Choroid plexus epithelial cell (primary cell): ENCODE measurements around the gene ZNF101.
"Not testable (repeated sequence)": the region's sequence is repeated elsewhere in the genome, so short reads cannot be mapped to it uniquely, and the experiment has no call there.

Experiments
- DNase-seq: peaks from one replicate; pipeline ENCODE4 v3.0.0-alpha.2; 2010; ENCODE audit warnings: low read depth
- H3K4me3 ChIP-seq: 2 replicates; pipeline ENCODE4 v1.5.1; 2011; ENCODE audit warnings: low read depth, mild to moderate bottlenecking, control low read depth, low read length, moderate library complexity
- CTCF ChIP-seq: conservative IDR thresholded peaks from 2 replicates; pipeline ENCODE4 v1.5.1; 2011; ENCODE audit warnings: low read depth, mild to moderate bottlenecking, control low read depth, inconsistent platforms, low read length, moderate library complexity

Gene ZNF101

DNA sequence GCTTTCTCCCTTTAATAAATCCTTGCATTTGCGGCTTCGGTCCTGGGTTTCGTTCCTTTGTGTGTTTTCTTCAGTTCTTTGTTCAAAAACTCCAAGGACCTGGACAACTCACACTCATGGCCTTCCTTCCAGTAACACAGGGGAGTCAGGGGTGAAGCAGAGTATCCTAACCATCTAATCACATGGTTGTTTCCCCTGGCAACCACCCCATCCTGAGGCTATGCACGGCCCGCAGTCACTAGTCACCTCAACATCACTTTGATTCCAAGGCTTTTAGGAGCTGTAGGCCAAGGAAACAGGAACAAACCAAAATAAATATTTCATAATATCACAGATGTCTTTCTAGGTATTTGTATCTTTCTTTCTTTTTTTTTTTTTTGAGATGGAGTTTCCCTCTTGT is 28.9 kb downstream of the ZNF101 start:
- H3K4me3 ChIP-seq, result no peak overlapping the region
- no peak for TF ChIP-seq CTCF
- DNase-seq, result no peak

DNA sequence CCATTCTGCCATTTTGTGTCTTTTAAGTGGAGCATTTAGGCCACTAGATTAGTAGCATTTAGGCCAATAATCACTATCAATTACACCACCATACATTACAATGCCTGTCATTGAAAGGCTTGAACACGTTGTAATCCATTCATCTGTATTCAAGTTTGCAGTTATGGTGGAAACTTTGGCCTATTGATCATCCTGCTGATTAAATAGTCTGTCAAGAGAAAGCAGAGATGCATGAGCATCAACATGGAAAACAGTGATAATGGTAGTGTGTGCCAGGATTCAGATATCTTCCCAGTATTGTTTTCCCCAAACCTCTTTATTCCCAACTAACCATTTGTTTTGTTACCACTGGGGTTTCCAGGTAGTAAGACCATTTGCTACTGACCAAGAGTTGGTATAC is 31.9 kb downstream of the ZNF101 start:
- not testable (repeated sequence) for H3K4me3 ChIP-seq, DNase-seq

DNA sequence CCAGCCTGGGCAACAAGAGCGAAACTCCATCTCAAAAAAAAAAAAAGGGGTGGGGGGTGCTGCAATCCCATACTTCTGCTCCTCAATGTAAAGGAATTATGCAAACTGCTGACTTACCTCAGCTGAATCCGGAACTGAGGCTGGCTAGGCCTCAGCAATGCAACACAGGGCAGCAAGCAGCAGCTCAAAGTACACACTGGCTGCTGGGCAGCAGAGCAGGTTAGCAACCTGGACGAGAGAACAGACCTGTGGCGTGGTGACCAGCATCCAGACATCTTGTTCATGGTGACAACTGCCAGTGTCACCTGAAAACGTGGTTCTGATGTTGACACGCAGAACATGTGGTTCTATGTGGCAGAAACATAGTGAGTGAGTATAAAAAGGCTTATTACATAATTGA is 36.2 kb downstream of the ZNF101 start:
- no peak overlapping the region for H3K4me3 ChIP-seq
- DNase-seq, result no peak
- no peak for TF ChIP-seq CTCF

DNA sequence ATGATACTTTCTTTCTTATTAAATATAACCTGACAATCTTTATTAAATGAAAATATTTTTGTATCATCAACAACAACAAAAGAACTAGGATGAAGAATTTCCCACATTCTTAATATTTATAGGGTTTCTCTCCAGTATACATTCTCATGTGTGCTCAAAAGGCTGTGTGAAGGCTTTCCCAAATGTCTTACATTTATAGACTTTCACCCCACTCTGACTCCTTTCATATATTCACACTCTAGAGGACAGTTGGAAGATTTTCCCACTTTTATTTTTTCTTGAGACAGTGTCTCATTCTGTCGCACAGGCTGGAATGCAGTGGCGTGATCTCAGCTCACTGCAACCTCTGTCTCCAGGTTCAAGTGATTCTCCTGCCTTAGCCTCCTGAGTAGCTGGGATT is 41.9 kb downstream of the ZNF101 start:
- no peak overlapping the region for H3K4me3 ChIP-seq
- TF ChIP-seq CTCF, result no peak

DNA sequence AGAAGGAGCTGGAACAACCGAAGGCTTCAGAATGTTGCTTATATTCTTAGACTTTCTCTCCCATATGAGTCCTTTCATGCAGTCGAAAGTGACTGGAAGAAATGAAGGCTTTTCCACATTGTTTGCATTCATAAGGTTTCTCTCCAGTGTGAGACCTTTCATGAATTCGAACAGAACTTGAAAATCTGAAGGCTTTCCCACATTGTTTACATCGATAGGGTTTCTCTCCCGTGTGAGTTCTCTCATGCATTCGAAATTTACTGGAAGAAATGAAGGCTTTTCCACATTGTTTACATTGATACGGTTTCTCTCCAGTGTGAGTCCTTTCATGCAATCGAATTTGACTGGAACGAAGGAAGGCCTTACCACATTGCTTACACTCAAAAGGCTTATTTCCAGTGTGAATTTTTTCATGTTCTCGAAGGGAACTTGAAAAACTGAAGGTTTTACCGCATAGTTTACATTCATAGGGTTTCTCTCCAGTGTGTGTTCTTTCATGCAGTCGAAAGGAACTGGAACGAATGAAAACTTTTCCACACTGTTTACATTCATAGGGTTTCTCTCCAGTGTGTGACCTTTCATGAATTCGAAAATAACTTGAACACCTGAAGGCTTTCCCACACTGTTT is 42.8 kb downstream of the ZNF101 start:
- H3K4me3 ChIP-seq, result no peak overlapping the region
- DNase-seq, result no peak
- no peak for TF ChIP-seq CTCF

More for the DNA sequence above, 41.9 kb downstream of the ZNF101 start:
- DNase-seq, result no peak

GRCh38 chr19:19711934-19712828 is 43.5 kb downstream of the ZNF101 start:
- DNase-seq, result no peak
- no peak for TF ChIP-seq CTCF
- H3K4me3 ChIP-seq, result no peak overlapping the region

- no peak for DNase-seq
- H3K4me3 ChIP-seq, result no peak overlapping the region
- no peak for TF ChIP-seq CTCF
Observed at GRCh38 chr19:19719798-19720197, 51.2 kb downstream of the ZNF101 start.
